Liver (tissue), 3 donors: ENCODE results near the gene PMM1.

Source experiments
- EGR1 ChIP-seq, 2 donors: IDR thresholded peaks; 2 replicates each; pipeline ENCODE4 v1.6.1; 2016 to 2018; ENCODE audit warnings: antibody characterized with exemption in 2 of 2, low read depth in 2 of 2
- GABPA ChIP-seq, 2 donors: IDR thresholded peaks in 1 of 2; conservative IDR thresholded peaks in 1 of 2; 2 replicates each; pipeline ENCODE4 v1.6.1; 2016; ENCODE audit warnings: antibody characterized with exemption in 2 of 2, mild to moderate bottlenecking in 1 of 2, moderate library complexity in 1 of 2
- JUND ChIP-seq, 2 donors: IDR thresholded peaks; 2 replicates each; pipeline ENCODE4 v1.6.1; 2016; ENCODE audit warnings: antibody characterized with exemption in 2 of 2
- MAX ChIP-seq: IDR thresholded peaks from 2 replicates; pipeline ENCODE4 v1.6.1; 2016; ENCODE audit warnings: antibody characterized with exemption
- RAD21 ChIP-seq, 2 donors: IDR thresholded peaks; 2 replicates each; pipeline ENCODE4 v1.6.1; 2016; ENCODE audit warnings: antibody characterized with exemption in 2 of 2, mild to moderate bottlenecking in 2 of 2
- SP1 ChIP-seq: IDR thresholded peaks from 2 replicates; pipeline ENCODE4 v1.6.1; 2018; ENCODE audit warnings: antibody characterized with exemption, mild to moderate bottlenecking
- TAF1 ChIP-seq: conservative IDR thresholded peaks from 2 replicates; pipeline ENCODE4 v1.6.1; 2016; ENCODE audit warnings: antibody characterized with exemption, mild to moderate bottlenecking
- TF ChIP-seq, protein P1 (sequence below): fragments of 150-350 bp; IDR thresholded peaks from 2 replicates; pipeline ENCODE4 v1.5.1; 2017; ENCODE audit warnings: improper control_type of control experiment, low read depth, low read length; ENCODE audit not compliant: missing input control
- TF ChIP-seq, protein P2 (sequence below): IDR thresholded peaks from 2 replicates; pipeline ENCODE4 v1.6.1; 2016; ENCODE audit warnings: antibody characterized with exemption, mild to moderate bottlenecking
- TF ChIP-seq, protein P3 (sequence below): IDR thresholded peaks from 2 replicates; pipeline ENCODE4 v1.6.1; 2016; ENCODE audit warnings: antibody characterized with exemption
- TF ChIP-seq, protein P4 (sequence below): IDR thresholded peaks from 2 replicates; pipeline ENCODE4 v1.6.1; 2016; ENCODE audit warnings: antibody characterized with exemption
- donor health status: healthy.
- donor health status: healthy.

GRCh38 chr22:41598081-41598480 is 8.4 kb upstream of the PMM1 start:
- TF ChIP-seq, protein P1, sequence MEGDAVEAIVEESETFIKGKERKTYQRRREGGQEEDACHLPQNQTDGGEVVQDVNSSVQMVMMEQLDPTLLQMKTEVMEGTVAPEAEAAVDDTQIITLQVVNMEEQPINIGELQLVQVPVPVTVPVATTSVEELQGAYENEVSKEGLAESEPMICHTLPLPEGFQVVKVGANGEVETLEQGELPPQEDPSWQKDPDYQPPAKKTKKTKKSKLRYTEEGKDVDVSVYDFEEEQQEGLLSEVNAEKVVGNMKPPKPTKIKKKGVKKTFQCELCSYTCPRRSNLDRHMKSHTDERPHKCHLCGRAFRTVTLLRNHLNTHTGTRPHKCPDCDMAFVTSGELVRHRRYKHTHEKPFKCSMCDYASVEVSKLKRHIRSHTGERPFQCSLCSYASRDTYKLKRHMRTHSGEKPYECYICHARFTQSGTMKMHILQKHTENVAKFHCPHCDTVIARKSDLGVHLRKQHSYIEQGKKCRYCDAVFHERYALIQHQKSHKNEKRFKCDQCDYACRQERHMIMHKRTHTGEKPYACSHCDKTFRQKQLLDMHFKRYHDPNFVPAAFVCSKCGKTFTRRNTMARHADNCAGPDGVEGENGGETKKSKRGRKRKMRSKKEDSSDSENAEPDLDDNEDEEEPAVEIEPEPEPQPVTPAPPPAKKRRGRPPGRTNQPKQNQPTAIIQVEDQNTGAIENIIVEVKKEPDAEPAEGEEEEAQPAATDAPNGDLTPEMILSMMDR, result no peak
- TF ChIP-seq GABPA (IDR thresholded peaks at IDR 0.05 in 1 of 2, conservative IDR thresholded peaks at IDR 0.05 in 1 of 2), result no peak
- no peak for TF ChIP-seq EGR1 (IDR thresholded peaks at IDR 0.05; ENCODE audit: low read depth in 2 of 2)
- TF ChIP-seq, protein P2, sequence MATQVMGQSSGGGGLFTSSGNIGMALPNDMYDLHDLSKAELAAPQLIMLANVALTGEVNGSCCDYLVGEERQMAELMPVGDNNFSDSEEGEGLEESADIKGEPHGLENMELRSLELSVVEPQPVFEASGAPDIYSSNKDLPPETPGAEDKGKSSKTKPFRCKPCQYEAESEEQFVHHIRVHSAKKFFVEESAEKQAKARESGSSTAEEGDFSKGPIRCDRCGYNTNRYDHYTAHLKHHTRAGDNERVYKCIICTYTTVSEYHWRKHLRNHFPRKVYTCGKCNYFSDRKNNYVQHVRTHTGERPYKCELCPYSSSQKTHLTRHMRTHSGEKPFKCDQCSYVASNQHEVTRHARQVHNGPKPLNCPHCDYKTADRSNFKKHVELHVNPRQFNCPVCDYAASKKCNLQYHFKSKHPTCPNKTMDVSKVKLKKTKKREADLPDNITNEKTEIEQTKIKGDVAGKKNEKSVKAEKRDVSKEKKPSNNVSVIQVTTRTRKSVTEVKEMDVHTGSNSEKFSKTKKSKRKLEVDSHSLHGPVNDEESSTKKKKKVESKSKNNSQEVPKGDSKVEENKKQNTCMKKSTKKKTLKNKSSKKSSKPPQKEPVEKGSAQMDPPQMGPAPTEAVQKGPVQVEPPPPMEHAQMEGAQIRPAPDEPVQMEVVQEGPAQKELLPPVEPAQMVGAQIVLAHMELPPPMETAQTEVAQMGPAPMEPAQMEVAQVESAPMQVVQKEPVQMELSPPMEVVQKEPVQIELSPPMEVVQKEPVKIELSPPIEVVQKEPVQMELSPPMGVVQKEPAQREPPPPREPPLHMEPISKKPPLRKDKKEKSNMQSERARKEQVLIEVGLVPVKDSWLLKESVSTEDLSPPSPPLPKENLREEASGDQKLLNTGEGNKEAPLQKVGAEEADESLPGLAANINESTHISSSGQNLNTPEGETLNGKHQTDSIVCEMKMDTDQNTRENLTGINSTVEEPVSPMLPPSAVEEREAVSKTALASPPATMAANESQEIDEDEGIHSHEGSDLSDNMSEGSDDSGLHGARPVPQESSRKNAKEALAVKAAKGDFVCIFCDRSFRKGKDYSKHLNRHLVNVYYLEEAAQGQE, result no peak
- TF ChIP-seq RAD21 (IDR thresholded peaks at IDR 0.05), result no peak
- TF ChIP-seq TAF1, result no peak
- no peak for TF ChIP-seq JUND (IDR thresholded peaks at IDR 0.05)
- TF ChIP-seq, protein P3, sequence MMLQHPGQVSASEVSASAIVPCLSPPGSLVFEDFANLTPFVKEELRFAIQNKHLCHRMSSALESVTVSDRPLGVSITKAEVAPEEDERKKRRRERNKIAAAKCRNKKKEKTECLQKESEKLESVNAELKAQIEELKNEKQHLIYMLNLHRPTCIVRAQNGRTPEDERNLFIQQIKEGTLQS, result no peak
- no peak for TF ChIP-seq MAX
- no peak for TF ChIP-seq SP1
- TF ChIP-seq, protein P4, sequence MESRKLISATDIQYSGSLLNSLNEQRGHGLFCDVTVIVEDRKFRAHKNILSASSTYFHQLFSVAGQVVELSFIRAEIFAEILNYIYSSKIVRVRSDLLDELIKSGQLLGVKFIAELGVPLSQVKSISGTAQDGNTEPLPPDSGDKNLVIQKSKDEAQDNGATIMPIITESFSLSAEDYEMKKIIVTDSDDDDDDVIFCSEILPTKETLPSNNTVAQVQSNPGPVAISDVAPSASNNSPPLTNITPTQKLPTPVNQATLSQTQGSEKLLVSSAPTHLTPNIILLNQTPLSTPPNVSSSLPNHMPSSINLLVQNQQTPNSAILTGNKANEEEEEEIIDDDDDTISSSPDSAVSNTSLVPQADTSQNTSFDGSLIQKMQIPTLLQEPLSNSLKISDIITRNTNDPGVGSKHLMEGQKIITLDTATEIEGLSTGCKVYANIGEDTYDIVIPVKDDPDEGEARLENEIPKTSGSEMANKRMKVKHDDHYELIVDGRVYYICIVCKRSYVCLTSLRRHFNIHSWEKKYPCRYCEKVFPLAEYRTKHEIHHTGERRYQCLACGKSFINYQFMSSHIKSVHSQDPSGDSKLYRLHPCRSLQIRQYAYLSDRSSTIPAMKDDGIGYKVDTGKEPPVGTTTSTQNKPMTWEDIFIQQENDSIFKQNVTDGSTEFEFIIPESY, result no peak
